Ammon's horn (tissue), 1 donor: ENCODE results near the gene AOPEP.
A peak's percentile ranks its signal among the peaks of the same experiment; 100 is the strongest.

Source experiments
- DNase-seq: peaks from one replicate; pipeline ENCODE4 v3.0.0-alpha.2; 2016; ENCODE audit warnings: low spot score

Gene AOPEP

GRCh38 chr9:94896512-94896911, 170.0 kb downstream of the AOPEP start:
- DNase-seq, result no peak

DNA sequence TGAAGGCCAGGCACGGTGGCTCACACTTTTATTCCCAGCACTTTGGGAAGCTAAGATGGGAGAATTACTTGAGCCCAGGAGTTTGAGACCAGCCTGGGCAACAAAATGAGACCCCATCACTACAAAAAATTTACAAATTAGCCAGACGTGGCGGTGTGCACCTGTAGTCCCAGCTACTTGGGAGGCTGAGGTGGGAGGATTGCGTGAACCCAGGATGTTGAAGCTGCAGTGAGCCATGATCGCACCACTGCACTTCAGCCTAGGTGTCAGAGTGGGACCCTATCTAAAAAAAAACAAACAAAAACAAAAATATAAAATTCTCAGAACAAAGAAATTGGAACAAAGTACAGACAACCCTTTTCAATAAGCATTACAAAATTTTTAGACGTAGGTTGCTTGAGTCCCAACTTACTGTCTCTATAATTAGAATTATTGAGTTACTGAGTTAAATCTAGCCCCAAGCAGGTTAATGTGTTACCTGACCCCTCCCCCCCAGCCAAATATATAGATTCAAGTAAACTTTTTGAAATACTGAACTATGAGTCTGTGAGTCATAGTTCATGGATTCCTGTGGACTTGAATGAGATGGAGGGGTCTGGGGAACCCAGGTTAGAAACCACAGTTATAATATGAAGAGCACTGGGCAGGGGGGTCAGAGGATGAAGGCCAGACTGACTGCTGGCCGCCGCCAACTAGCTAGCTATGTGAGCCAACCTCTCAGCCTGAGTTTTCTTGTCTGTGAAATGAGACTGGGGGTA, 173.1 kb downstream of the AOPEP start:
- DNase-seq, result no peak

DNA sequence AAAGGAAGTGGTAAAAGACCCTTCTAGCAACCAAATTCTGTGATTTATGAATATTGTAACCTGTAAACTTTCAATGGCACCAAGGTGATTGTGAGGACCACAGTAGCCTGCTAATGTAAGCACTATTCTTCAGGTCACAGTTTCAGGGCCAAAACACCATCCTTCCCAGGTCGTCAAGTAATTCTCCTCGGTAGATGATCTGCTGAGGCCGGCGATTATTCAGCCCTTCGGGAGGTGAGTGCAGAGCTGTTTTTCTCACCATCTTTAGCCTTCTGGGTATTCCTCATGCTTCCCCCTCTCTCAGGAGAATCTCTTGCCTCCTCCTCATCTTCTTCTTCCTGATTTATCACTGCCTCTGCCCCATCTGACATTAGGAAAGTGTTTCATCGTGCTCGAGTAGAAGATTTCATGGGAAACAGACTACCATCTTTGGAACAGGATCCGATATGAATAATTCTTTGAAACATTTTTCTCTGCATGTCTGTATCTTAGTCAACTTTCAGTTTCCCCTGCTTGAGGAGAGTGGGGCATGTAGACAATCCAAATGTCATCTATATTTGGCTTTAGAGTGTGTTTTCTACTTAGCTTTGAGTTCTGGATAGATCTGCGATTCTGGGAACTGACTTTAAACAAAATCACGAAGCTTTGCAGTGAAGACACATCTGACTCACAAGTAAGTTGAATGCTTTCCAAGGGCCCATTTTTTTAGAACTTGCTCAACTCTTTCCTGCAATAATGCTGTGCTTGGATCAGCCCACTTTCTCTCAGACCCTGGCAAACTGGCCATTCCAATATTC, 173.9 kb downstream of the AOPEP start:
- DNase-seq, result no peak

DNA sequence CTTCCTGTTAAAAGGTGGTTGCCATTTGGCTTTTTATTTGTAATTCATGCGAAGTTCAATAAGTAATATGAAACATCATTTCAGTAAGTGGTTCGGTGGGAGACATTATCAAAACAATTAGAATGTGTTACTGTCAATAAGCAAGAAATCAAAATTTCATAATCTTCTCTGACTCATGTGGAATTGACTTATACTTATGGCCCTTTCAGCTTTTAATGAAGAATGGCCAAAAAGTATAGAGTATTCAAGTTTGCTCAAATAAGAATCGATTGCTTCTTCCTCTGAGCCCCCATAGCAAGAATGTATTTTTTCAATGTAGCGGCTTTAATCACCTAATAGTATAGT, 174.5 kb downstream of the AOPEP start:
- DNase-seq, result no peak

DNA sequence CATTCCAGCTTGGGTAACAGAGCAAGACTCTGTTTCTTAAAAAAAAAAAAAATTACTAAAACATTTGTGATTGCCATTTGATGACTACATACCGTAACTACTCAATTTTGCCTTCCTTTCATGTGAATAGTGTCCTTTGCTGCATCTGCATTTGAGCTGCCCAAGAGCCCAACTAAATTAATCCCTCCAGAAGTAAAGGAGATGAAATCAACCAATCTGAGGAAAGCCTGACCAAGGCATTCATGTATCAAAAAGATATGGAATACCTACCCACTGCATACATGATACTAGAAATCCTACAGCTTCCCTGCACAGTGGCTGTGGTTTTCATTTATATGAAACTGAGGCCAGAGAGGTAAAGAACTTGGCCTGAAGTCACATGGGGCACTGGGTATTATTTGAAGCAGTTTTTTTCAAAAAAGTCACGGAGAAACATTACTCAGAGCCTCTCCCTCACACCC, 177.5 kb downstream of the AOPEP start:
- no peak for DNase-seq

GRCh38 chr9:94904806-94905205, 178.3 kb downstream of the AOPEP start:
- DNase-seq, result peak; percentile 71

GRCh38 chr9:94905606-94906005, 179.1 kb downstream of the AOPEP start:
- no peak for DNase-seq

DNA sequence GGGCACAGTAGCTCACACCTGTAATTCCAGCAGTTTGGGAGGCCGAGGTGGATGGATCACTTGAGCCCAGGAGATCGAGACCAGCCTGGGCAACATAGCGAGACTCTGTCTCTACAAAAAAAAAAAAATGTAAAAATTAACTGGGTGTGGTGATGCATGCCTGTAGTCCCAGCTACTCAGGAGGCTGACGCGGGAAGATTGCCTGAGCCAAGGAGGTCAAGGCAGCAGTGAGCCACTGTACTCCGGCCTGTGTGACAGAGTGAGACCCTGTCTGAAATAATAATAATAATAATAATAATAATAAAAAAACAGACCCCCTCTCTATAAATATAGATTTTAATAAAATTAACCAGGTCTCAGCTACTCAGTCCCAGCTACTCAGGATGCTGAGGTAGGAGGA, 179.7 kb downstream of the AOPEP start:
- DNase-seq, result no peak

DNA sequence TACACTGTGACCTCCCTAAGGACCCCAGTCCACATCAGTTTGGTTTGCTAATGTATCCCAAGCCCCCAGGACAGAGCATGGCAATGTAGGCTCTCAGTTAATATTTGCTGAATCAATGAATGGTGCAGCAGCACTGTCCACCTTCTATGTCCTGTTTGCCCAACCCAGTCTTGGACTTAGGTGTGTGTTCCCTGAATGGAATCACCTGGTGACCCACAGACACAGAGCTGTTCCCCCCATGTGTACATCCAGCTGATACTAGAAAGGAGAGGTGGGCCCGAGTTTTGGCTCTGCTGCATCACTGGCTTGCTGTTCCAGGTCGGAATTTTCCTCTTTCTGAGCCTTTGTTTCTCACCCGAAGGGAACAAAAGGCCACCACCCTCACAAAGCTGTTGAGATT, 180.2 kb downstream of the AOPEP start:
- DNase-seq, result no peak

GRCh38 chr9:94907264-94907936, 180.9 kb downstream of the AOPEP start:
- DNase-seq, result no peak

- no peak for DNase-seq
These were observed 181.6 kb downstream of the AOPEP start for GRCh38 chr9:94908011-94908563.

DNA sequence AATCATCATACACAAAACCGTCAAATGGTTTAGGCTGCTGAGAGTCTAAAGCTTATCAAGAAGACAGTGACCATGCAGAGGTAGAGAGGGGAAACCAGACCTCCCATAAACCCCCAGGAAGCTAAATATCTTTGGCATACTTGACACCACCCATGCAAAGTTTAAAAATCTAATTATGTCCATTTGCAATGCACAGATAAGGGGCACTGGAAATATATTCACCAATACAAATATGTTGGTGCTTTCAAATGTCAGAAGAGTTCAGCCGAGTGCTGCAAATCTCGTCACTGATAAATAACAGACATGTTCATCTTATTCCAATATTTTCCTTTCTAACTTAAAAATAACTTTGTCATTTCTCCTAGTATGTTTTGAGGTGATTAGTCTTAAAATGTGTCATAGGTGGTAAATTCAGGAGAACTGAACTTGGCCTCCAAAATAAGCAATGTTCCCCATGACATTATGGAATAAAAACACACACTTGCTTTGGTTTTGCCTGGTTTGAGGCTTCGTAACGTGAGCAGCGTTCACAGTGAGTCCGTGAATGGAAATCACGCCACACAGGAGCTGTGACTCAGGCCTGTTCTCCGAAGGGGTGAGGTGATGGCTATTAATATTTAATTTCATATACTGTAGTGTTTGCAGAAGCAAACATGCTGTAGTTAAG, 182.2 kb downstream of the AOPEP start:
- DNase-seq, result no peak

- DNase-seq, result no peak
These were observed 182.9 kb downstream of the AOPEP start for GRCh38 chr9:94909250-94909894.

DNA sequence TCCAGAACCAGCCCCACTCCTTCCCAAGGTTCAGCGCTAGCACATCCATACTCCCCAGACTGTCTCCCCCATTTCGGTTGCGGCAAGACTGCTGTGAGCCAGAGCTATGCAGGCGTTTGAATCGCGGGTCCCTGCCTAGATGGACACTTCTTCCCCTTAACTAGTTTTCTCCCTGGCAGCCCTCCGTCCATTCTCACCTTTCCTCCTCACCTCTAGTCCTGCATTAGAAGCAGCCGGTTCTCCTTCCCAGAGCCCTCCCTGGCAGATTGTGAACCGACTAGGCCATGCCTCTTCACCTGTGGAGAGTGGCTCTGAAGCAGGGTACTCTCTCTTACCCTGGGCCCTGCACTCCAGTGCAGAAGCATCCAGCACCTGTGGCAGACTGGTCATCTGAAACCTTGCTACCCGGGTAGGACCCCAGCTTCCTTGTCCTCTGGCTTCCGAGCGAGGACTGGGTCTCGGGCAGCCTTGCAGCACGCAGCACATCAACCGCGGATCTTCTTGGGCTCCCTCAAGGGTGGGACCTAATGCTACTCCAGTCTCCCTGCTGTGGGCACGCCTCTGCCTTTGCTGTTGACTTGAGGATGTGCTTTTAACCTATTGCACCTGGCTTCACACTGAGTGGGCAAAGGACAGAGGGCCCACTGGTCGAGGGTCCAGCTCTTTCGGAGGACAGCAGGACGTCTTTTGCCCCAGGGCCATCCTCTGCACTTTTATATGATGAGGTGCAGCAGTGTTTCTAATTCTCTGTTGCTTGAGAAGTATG, 183.6 kb downstream of the AOPEP start:
- DNase-seq, result no peak

DNA sequence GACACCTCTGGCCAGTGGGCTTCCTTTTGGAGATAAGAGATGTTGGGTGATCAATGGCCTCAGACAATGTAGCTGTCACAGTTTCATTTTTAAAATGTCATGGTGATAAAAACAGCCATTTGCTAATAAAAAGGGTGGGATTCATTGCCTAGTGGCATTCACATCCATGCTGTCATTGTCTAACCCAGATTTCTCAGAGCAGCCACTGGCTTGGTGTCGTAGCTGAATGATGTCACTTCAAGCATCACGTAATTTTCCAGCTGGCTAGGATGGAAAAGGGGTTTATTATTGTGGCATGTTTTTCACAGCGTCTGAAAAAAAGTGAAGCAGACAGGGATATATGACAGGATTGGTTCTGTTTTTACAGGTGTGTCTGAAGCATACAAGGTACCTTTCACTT, 184.7 kb downstream of the AOPEP start:
- peak; percentile 78 for DNase-seq

- no peak for DNase-seq
These were observed 185.6 kb downstream of the AOPEP start for GRCh38 chr9:94911986-94912635.

- DNase-seq, result no peak
These were observed 186.3 kb downstream of the AOPEP start for GRCh38 chr9:94912700-94913249.

DNA sequence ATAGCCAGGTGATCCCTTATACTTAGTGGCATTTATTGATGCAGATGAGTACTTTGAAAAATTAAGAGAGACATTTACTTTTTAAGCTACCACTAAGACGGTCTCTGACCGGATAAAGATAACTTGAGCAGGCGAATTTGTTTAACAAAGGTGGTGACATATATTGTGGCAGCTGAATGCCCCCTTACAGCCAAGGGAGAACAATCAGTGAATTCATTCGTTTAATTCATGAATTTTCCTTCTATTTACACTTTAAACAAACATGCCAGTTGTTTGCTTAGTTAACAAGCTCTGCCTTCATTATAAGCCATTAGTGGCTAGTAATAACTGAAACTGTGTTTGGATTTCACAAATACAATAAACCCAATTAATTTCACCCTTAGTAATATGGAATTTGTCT, 187.1 kb downstream of the AOPEP start:
- DNase-seq, result peak; percentile 73

DNA sequence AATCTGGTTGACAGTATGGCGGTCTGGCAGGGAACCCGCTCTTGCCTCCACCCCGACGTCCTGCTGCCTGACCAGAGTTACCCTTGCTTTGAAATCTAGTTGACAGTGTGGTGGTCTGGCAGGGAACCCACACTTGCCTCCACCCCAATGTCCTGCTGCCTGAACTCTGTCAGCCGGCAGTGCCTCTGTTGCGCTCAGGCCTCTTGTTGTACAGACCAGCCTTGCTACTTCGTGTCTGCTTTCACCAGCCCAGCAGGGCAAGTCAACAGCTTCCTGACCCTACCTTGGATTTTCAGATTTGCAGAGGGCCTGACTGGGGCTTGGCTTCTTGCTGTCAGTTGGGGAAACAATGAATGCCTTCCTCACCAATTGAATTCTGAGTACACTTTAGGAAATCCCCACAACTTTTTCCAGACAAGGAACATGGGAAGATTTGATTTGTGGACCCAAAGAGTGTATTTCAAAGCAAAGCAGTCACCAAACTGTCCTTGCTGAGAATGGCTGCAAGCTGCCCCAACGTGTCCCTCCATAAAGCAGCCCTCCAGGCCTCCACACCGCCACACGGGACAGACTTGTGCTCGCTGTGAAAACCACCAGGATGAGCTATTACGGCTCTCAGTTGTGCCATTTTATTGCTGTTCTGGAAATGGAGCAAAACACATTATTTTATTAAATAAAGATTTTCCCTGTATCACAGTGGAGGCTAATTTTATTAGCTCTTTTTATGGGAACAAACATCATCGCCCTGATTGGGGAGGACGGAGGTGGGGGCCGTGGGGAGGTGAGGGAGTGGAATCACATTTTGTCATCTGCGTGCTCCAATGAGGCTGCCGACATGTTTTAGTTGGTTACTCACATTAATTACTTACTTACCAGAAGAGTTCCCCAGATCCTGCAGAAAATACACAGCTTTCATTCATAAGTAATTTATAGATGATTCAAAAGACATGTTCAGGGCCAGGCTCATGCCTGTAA, 189.3 kb downstream of the AOPEP start:
- DNase-seq, result no peak
